Karpas-422 (cell line): ENCODE data around the gene NEU1. TPM values are rescaled to one million over a fixed set of nuclear protein-coding genes. Genes with fewer than 3 reads are reported as not detected.
"Not testable (repeated sequence)": the region's sequence is repeated elsewhere in the genome, so short reads cannot be mapped to it uniquely, and the experiment has no call there.

Source experiments
- DNase-seq: peaks from one replicate; pipeline ENCODE4 v3.0.0-alpha.2; 2015
- H2AFZ ChIP-seq: fragments of 200-600 bp; sonication (generic); 2 replicates; pipeline ENCODE4 v1.6.1; 2014; ENCODE audit warnings: antibody characterized with exemption, low read length, mixed read lengths
- H3K27ac ChIP-seq: fragments of 200-600 bp; sonication (generic); 2 replicates; pipeline ENCODE4 v1.5.1; 2014; ENCODE audit warnings: mild to moderate bottlenecking, low read length, moderate library complexity
- H3K27me3 ChIP-seq: fragments of 200-600 bp; sonication (generic); 2 replicates; pipeline ENCODE4 v1.6.1; 2014; ENCODE audit warnings: low read length, mixed read lengths
- H3K36me3 ChIP-seq: fragments of 200-600 bp; sonication (generic); 2 replicates; pipeline ENCODE4 v1.6.1; 2014; ENCODE audit warnings: low read length, mixed read lengths; ENCODE audit not compliant: insufficient read depth
- H3K4me1 ChIP-seq: fragments of 200-600 bp; sonication (generic); 2 replicates; pipeline ENCODE4 v1.6.1; 2014; ENCODE audit warnings: mild to moderate bottlenecking, low read length, mixed read lengths
- H3K4me2 ChIP-seq: fragments of 200-600 bp; sonication (generic); 2 replicates; pipeline ENCODE4 v1.6.1; 2014; ENCODE audit warnings: low read length, low read depth, mild to moderate bottlenecking; ENCODE audit not compliant: poor library complexity, severe bottlenecking
- H3K4me3 ChIP-seq: fragments of 200-600 bp; sonication (generic); 2 replicates; pipeline ENCODE4 v1.5.1; 2014; ENCODE audit warnings: mild to moderate bottlenecking, antibody characterized with exemption, low read length, mixed read lengths
- H3K79me2 ChIP-seq: fragments of 200-600 bp; sonication (generic); 2 replicates; pipeline ENCODE4 v1.6.1; 2014; ENCODE audit warnings: mild to moderate bottlenecking, low read length, mixed read lengths
- H3K9ac ChIP-seq: fragments of 200-600 bp; sonication (generic); 2 replicates; pipeline ENCODE4 v1.6.0; 2014; ENCODE audit warnings: low read length
- H3K9me2 ChIP-seq: fragments of 200-600 bp; sonication (generic), shearing (Covaris generic); replicated peaks from 2 replicates; pipeline ENCODE4 v1.6.0; 2014; ENCODE audit warnings: mild to moderate bottlenecking, low read length, moderate library complexity; ENCODE audit not compliant: insufficient read depth
- H3K9me3 ChIP-seq: fragments of 300-700, 200-600 bp; sonication (generic); 2 replicates; pipeline ENCODE4 v1.6.1; 2014; ENCODE audit warnings: low read length, mixed read lengths
- H4K20me1 ChIP-seq: fragments of 200-600 bp; sonication (generic); 2 replicates; pipeline ENCODE4 v1.6.1; 2014; ENCODE audit warnings: mild to moderate bottlenecking, antibody characterized with exemption, low read length, low read depth; ENCODE audit not compliant: insufficient read depth
- total RNA-seq: library from RNA; depleted of rRNA; stranded (reverse); fragments of >200 nt; shearing (Covaris generic); gene quantifications from 2 replicates; pipeline ENCODE4 v1.2.3, GENCODE V29; 2014; ENCODE audit warnings: low replicate concordance

NEU1 gene
- total RNA-seq, 1 experiment from 2014 or later: 23.7 TPM

- no peak overlapping the region for H3K27ac ChIP-seq
- no peak for DNase-seq
Observed at GRCh38 chr6:31819871-31820299, 42.7 kb downstream of the NEU1 start.

GRCh38 chr6:31817929-31818511, 44.6 kb downstream of the NEU1 start:
- H3K79me2 ChIP-seq, H4K20me1 ChIP-seq, H2AFZ ChIP-seq, H3K9ac ChIP-seq, H3K27me3 ChIP-seq, H3K9me3 ChIP-seq, DNase-seq, H3K4me2 ChIP-seq, H3K27ac ChIP-seq, H3K4me3 ChIP-seq, H3K9me2 ChIP-seq, H3K36me3 ChIP-seq: not testable (repeated sequence)
- H3K4me1 ChIP-seq: peaks cover 18% of the 10 kb centered on the region

More at GRCh38 chr6:31819871-31820299, 42.7 kb downstream of the NEU1 start:
- no peak overlapping the region for H3K9ac ChIP-seq
- no peak overlapping the region for H3K4me2 ChIP-seq
- peaks cover 3% of the 10 kb centered on the region; the same call in 1 of the 2 replicates for H3K79me2 ChIP-seq
- H3K4me3 ChIP-seq: no peak overlapping the region
- no peaks in the 10 kb centered on the region for H3K9me2 ChIP-seq
- H4K20me1 ChIP-seq: no peaks in the 10 kb centered on the region
- H3K4me1 ChIP-seq: peaks cover 21% of the 10 kb centered on the region
- H3K9me3 ChIP-seq: no peaks in the 10 kb centered on the region
- H3K27me3 ChIP-seq: no peaks in the 10 kb centered on the region
- H2AFZ ChIP-seq: no peak overlapping the region
- H3K36me3 ChIP-seq: no peaks in the 10 kb centered on the region

DNA sequence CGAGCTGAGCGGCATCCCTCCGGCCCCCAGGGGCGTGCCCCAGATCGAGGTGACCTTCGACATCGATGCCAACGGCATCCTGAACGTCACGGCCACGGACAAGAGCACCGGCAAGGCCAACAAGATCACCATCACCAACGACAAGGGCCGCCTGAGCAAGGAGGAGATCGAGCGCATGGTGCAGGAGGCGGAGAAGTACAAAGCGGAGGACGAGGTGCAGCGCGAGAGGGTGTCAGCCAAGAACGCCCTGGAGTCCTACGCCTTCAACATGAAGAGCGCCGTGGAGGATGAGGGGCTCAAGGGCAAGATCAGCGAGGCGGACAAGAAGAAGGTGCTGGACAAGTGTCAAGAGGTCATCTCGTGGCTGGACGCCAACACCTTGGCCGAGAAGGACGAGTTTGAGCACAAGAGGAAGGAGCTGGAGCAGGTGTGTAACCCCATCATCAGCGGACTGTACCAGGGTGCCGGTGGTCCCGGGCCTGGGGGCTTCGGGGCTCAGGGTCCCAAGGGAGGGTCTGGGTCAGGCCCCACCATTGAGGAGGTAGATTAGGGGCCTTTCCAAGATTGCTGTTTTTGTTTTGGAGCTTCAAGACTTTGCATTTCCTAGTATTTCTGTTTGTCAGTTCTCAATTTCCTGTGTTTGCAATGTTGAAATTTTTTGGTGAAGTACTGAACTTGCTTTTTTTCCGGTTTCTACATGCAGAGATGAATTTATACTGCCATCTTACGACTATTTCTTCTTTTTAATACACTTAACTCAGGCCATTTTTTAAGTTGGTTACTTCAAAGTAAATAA, 45.3 kb downstream of the NEU1 start:
- not testable (repeated sequence) for H3K36me3 ChIP-seq, H3K79me2 ChIP-seq, DNase-seq, H3K9me2 ChIP-seq, H2AFZ ChIP-seq, H3K27ac ChIP-seq, H3K4me2 ChIP-seq, H3K9me3 ChIP-seq, H3K4me3 ChIP-seq, H4K20me1 ChIP-seq, H3K27me3 ChIP-seq
- Histone ChIP-seq H3K4me1 (peaks cover 11% of the 10 kb centered on the region), H3K9ac (0 out of 2 replicates have a peak overlapping the region, but pooled peaks have one; percentile 39)

DNA sequence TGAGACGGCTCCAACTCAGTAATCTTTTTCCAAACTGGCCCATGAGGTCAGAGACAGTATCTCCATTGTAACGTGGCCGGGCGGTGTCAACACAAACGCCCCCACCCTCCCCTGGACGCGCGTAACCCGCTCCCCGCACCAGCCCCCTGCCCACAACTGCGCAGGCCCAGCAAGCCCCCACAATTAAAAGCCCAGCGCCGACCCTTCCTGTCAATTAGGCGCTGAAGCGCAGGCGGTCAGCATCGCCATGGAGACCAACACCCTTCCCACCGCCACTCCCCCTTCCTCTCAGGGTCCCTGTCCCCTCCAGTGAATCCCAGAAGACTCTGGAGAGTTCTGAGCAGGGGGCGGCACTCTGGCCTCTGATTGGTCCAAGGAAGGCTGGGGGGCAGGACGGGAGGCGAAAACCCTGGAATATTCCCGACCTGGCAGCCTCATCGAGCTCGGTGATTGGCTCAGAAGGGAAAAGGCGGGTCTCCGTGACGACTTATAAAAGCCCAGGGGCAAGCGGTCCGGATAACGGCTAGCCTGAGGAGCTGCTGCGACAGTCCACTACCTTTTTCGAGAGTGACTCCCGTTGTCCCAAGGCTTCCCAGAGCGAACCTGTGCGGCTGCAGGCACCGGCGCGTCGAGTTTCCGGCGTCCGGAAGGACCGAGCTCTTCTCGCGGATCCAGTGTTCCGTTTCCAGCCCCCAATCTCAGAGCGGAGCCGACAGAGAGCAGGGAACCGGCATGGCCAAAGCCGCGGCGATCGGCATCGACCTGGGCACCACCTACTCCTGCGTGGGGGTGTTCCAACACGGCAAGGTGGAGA, 47.4 kb downstream of the NEU1 start, which contains the start of the genes HSPA1A and HSPA1L:
HSPA1A (plus strand) TSS at position 519 of the 814 bp plus-strand sequence; CDS start at position 733, 214 bp downstream.
HSPA1L (minus strand) TSS at position 259 of the 814 bp plus-strand sequence. CDS start 3,311 bp downstream, outside the sequence.
- no peak within 1 kb of the TSS for H3K9ac ChIP-seq
- no peaks in the 10 kb centered on the region for H3K9me3 ChIP-seq
- DNase-seq: no peak
- H3K36me3 ChIP-seq: no peaks in the 10 kb centered on the region
- H3K9me2 ChIP-seq: no peaks in the 10 kb centered on the region
- H3K4me3 ChIP-seq: no peak within 1 kb of the TSS
- H3K4me2 ChIP-seq: no peak within 1 kb of the TSS
- H2AFZ ChIP-seq: no peak within 1 kb of the TSS
- no peaks in the 10 kb centered on the region for H3K4me1 ChIP-seq
- H4K20me1 ChIP-seq: no peaks in the 10 kb centered on the region
- H3K27me3 ChIP-seq: no peaks in the 10 kb centered on the region
- H3K79me2 ChIP-seq: no peaks in the 10 kb centered on the region
- H3K27ac ChIP-seq: no peak within 1 kb of the TSS

GRCh38 chr6:31814677-31815024, 48.0 kb downstream of the NEU1 start:
- H3K9me2 ChIP-seq: no peaks in the 10 kb centered on the region
- no peaks in the 10 kb centered on the region for H3K27me3 ChIP-seq
- H3K36me3 ChIP-seq: no peaks in the 10 kb centered on the region
- no peak overlapping the region for H3K4me3 ChIP-seq
- H3K4me1 ChIP-seq: no peaks in the 10 kb centered on the region
- no peak overlapping the region for H3K9ac ChIP-seq
- H3K4me2 ChIP-seq: no peak overlapping the region
- DNase-seq: no peak
- H2AFZ ChIP-seq: no peak overlapping the region
- no peaks in the 10 kb centered on the region for H4K20me1 ChIP-seq
- H3K27ac ChIP-seq: no peak overlapping the region
- H3K9me3 ChIP-seq: no peaks in the 10 kb centered on the region
- no peaks in the 10 kb centered on the region for H3K79me2 ChIP-seq

DNA sequence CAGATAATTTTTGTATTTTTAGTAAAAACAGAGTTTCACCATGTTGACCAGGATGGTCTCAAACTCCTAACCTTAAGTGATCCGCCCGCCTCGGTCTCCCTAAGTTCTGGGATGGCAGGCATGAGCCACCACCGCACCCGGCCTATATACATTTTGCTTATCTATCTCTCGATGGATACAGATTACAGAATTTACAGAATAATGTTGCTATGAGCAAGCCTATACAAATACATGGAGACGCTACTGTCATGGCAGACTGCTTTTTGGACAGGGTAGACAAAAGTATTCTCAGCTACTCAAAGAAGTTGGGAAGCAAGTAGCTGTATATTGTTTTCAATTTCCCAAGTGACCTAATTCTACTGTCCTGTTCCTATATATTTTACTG, 49.2 kb downstream of the NEU1 start:
- Histone ChIP-seq H4K20me1 (no peaks in the 10 kb centered on the region), H3K79me2 (no peaks in the 10 kb centered on the region), H2AFZ (0 out of 2 replicates have a peak overlapping the region, but pooled peaks have one; percentile 8), H3K27ac (no peak overlapping the region), H3K4me3 (no peak overlapping the region), H3K4me2 (no peak overlapping the region), H3K9me2 (no peaks in the 10 kb centered on the region), H3K36me3 (no peaks in the 10 kb centered on the region), H3K9me3 (no peaks in the 10 kb centered on the region), H3K4me1 (no peaks in the 10 kb centered on the region), H3K27me3 (no peaks in the 10 kb centered on the region), H3K9ac (no peak overlapping the region)
- no peak for DNase-seq

- H3K27ac ChIP-seq: no peak overlapping the region
- no peak overlapping the region for H3K4me2 ChIP-seq
- H3K4me1 ChIP-seq: peaks cover 2% of the 10 kb centered on the region; the same call in 1 of the 2 replicates
- no peaks in the 10 kb centered on the region for H3K9me2 ChIP-seq
- no peak overlapping the region for H2AFZ ChIP-seq
- no peaks in the 10 kb centered on the region for H4K20me1 ChIP-seq
- H3K36me3 ChIP-seq: no peaks in the 10 kb centered on the region
- no peak for DNase-seq
- peaks cover under 1% of the 10 kb centered on the region; the same call in 1 of the 2 replicates for H3K79me2 ChIP-seq
- no peak overlapping the region for H3K4me3 ChIP-seq
- no peaks in the 10 kb centered on the region for H3K27me3 ChIP-seq
- no peak overlapping the region for H3K9ac ChIP-seq
- no peaks in the 10 kb centered on the region for H3K9me3 ChIP-seq
Observed at GRCh38 chr6:31811645-31812044, 51.0 kb downstream of the NEU1 start.

GRCh38 chr6:31808599-31808998, 54.0 kb downstream of the NEU1 start:
- not testable (repeated sequence) for H3K9me2 ChIP-seq, H3K4me3 ChIP-seq, H3K27me3 ChIP-seq, H2AFZ ChIP-seq, H3K4me2 ChIP-seq, H3K36me3 ChIP-seq, H3K27ac ChIP-seq, H3K4me1 ChIP-seq, H4K20me1 ChIP-seq, DNase-seq, H3K9ac ChIP-seq, H3K9me3 ChIP-seq
- peaks cover 23% of the 10 kb centered on the region for H3K79me2 ChIP-seq
